ENCODE results near the gene APOA5.
"Not testable (repeated sequence)": the region's sequence is repeated elsewhere in the genome, so short reads cannot be mapped to it uniquely, and the experiment has no call there.

The APOA5 gene

DNA sequence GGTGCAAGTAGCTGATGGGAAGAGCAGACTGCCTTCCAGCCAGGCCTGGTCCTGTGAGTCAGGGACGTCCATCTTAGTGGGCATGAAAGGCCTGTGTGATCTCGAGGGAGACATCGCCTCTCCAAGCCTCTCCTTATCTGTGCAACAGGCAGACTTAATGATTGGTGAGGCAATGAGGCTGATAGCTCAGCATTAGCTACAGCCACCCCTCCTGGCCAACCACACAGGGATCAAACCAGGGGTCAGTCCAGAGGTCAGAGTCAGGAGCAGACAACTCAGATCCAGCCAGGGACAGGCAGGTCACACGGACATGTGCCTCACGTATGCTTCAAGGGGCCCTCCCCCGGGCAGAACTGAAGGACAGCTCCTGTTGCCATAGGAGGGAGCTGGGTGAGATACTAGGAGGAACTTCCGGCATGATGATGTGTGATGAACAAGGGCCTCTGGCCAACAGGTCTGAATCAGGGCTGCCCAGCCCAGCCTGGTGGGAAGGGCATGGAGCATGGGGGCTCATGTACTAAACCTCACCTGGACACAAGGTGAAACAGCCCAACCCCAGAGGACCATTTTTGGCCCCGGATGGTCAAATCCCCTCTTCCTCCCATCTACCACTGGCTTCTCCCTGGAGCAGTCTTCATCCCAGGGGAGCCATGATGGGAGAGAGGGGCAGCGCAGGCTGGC is 35.2 kb upstream of the APOA5 start:
- no peak for DNase-seq

DNA sequence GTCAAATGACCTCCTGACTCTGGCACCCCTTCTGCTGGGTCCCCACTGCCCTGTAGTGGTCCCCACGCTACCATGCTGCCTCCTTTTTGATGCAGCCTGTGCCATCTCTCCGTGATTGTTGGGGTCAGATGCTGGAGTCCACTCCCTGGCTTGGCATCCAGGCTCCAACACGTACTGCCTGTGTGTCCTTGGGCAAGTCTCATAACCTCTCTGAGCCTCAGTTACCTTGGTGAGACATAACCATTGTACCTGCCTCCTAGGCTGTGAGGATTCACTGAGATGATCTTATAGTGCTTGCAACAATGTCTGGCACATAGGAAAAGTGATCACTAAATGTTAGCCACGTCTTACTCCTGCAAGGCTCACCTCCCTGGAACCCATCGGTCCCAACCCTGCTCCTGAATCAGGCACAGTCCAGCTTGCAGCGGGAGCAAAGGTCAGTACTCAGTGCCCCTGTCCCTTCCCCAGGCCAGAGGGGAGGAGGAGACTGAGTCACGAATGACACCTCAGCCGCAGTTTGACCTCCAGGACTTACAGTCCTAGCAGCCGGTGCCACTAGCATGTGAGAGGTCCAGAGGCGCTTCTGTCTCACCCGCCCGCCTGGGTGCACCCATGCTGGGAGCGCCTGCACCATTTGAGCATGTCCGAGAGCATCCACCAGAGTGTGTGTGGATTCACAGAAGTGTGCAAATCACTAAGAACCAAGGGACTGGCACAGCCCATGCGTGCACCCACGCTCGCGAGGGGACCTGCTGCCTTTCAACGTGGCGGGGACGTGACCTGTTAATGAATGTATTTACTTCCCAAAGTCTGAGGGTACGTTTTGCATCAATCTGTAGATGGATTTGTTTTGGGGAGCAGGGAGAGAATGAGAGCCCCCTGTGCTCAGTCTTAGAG is 34.4 kb upstream of the APOA5 start:
- no peak for DNase-seq

DNA sequence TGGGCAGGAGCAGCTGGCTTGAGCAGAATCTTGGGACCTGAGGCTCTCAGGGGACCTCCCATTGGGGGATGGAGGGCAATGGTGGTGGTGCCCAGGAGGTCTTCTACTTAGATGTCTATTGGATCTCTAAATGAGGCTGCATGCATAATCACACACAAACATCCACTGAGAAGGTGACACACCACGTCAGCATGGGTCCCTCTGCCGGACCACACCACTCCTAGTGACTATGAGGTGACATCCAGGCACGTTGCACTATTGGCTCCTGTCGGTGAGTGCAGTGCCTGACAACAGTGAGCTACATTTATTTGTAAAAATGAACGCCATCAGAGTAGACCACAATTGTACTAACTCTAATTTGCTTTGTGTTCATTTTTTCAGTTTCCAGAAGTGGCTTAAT is 33.8 kb upstream of the APOA5 start:
- no peak for DNase-seq

DNA sequence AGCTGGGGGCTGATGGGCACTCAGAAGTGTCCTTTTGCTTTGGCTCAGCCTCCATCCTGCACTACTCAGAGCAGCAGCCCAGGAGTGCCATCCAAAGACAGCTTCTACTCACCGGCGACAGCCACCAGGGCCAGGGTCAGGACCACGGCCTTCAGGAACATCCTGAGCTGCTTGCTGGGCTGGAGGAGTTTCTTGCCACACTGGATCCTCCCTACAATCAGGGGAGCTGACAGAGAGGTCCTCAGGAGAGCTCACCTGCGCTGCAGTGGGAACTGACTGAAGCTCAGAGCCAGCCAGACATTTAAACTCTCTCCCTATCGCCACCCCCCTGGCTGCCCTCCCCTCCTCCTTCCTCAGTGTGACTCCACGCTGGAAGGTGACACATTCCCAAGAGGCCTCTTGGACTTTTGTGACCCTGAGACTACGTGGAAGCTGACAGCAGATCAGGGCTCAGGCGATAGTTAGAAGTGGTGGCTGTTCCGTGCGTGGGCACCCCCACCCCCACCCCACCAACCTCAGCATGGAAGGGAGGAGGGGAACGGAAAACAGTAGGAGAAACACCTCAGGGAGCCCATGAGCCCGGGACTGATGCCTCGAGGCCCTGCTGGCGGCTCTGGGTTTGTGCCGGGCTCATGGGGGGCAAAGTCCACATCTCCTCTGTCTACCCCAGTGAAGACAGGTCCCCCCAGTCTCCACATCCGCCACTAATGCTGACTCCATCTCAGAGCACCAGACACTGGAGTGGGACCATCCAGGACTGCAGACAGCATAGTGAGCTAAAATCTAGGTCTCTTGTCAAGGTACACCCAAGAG is 31.6 kb upstream of the APOA5 start, which contains the start of gene APOA4:
Gene APOA4, minus strand, starts transcription at position 274 of the 813 bp plus-strand sequence. Its CDS starts 113 bp downstream, at position 161.
- no peak for DNase-seq

DNA sequence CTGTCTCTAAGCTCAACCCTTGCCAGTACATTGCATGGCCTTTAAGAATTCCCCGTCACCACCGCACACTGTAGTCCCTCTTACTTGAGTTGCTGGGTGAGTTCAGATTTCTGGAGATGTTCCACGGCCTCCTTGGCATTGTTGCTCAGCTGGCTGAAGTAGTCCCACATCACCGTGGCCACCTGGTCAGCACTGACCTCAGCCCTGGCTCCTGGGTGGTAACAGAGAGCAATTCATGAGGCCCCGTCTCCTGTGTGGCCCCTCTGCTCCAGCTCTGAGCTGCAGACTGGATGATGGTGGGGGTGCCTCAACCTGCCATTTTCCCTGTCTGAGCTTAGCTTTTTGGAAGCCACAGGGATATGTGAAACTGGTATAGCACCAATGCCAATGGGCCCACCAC is 30.9 kb upstream of the APOA5 start:
- DNase-seq, result no peak

DNA sequence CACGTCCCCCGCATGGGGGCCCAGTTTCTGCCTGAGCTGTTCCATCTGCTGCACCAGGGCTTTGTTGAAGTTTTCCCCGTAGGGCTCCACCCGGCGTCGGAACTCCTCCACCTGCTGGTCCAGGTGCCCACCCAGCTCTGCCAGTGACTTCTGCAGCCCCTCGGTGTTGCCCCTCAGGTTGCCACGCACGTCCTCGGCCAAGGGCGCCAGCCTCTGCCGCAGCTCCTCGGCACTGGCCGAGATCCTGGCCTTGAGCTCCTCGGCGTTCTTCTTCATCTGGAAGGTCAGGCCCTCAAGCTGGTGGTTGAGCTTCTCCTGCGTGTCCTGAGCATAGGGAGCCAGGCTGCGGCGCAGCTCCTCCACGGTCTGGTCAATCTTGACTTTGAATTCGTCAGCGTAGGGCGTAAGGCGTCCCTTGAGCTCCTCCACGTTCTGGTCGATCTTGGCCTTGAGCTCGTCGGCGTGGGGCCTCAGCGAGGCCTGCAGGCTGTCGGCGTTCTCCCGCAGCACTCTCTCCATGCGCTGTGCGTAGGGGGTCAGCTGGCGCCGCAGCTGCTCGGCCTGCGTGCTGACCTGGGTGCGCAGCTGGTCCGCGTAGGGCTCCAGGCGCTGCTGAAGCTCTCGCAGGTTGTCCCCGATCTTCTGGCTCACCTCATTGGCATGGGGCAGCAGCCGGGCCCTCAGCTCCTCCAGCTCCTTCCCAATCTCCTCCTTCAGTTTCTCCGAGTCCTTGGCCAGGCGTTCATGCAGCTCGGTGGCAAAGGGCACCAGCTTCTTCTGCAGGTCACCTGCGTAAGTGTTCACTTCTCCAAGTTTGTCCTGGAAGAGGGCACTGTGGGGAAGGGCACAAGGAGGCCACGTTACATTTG is 29.6 kb upstream of the APOA5 start:
- no peak for DNase-seq

DNA sequence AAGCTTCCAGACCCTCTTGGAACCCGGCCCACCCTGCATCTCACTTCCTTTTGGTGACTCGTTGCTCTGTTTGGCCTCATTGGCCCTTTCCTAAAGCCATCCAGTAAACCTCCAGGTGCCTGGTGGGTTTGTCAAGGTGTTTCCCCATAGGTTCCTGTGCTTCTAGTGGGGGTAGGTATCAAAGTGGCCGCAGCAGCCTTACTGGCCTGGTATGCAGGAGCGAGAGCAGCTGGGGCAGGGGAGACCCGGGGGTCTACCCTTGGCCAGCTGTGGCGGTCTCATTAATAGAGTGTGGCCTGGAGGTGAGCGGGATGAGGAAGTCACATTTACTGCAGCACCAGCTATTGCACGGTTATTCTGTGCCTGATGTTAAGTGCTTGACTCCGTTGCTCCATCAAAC is 27.4 kb upstream of the APOA5 start:
- DNase-seq, result no peak

DNA sequence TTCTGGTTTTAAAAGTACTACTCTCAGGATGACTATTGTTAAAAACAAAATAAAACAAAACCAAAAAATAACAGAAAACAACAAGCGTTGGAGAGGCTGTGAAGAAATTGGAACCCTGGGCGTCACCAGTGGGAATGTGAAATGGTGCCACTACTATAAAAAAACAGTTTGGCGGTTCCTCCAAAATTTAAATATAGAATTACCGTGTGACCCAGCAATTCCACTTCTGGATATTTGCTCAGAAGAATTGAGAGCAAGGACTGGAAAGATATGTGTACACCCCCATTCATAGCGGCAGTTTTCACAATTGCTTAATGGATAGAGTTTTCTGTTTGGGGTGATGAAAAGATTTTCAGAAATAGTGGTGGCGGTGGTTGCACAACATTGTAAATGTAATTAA is 22.8 kb upstream of the APOA5 start:
- DNase-seq, result no peak

DNA sequence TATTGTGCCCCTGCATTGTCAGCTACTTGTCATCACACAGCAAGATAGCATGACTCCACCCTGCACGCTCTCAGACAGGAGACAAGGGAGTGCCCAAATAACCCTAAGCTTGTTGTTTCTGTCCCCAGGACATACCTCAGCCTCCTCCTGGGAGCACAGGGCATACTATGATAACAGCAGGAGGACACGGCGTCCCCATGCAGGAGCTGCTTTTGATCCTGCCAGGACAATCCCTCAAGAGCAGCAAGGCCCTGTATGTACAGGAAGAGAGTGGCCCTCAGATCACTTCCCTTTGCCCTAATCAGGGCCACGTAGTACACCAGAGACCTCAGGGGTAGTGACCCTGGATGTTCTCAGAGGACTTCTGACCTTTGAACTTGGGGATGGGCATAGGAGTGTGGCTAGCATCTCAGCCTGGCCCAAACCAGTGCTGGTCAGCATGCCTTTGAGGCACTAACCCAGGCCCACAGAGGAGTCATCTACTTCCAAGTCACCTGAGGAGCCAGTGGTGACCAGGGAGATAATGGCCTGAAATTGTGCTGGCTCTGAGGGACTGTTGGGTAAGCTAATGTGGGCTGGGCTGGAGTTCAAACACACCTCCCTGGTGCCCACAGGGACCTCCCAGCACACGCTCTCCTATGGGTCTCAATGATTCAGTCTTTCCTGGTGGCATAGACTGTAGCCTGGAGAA is 22.2 kb upstream of the APOA5 start:
- no peak for DNase-seq

DNA sequence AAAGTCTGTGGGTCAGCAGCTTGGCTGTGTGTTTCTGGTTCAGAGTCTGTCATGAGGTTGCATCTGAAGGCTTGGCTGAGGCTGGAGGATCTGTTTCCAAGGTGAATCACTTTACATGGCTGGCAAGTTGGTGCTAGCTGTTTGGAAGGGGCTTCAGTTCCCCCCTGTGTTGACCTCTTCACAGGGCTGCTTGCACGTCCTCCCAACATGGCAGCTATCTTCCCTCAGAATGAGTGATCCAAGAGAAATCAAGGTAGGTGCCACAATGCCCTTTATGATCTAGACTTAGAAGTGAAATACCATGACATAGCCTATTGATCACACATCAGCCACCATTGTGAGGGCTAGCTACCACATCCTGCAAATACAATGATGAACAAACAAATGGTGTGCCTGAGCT is 21.5 kb upstream of the APOA5 start:
- DNase-seq, result no peak

DNA sequence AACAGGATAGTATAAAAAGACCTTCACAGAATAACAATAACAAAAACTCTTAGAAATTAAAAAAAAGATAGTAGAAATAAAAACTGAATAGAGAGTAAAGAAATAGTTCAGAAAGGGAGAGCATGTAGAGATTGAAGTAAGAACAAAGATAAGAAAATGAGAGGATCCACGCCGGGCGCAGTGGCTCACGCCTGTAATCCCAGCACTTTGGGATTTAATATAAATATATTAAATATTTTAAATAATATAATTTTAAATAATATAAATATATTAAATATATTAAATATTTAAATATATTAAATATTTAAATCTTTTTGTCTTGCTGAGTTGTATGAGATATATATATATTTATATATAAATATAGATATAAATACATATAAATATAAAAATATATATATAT is 20.4 kb upstream of the APOA5 start:
- DNase-seq, result no peak

DNA sequence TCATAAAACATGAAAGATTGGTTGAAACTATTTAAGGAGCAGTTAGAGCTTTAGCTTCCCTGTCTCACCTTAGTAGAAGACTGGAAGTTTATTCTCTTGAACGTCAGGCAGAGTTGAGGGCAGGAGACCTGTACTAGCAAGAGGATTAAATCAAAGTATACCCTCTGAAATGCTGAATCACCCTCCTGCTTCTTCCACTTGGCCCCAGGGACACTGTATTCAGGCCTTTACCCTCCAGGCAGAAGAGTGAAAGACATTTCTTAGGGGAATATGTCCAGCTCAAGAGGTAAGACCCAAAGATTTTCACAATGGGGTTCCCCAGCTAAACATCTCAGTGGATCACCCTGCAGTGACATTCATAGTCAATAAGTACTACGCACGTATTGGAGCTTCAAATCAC is 19.5 kb upstream of the APOA5 start:
- no peak for DNase-seq

DNA sequence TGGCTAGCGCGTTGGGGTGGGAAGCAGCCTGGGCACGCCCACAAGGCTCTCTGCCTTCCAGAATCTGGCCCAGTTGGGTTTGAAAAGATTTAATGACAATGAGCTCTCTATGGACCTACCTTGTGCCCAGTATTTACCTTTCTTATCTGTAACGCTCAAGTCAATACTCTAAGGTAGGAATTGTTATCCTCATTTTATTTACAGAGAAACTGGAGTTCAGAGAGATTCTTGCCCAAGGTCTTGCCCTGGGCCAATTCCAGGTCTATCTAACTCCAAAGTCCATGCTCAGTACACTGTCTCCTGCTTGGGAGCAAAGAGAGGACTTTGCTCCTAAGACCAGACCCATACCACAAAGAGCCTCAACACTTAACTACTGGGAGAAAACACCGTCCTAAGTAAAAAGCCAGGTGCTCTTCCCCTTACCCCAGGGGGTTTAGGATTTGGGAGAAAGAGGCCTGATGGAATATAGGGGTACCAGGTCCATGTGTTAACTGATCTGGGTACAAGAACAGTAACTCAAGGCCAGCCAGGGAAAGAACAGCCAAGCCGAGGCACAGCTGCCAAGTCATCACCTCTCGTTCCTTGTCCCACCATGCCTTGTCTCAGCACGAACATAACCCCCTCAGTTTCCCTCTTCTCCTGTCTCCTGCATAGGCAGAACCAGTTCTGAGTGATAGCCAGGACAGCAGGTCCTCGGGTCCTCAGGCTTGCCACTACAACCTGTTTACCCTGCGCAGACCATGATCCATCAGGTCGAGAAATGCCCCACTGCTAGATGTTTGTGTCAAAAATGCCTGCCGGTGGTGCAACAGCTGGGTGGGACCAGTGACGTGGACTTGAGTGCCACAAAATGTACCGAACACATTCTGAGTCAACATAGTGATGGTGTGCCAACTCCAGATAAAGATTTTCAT is 16.8 kb upstream of the APOA5 start:
- no peak for DNase-seq

DNA sequence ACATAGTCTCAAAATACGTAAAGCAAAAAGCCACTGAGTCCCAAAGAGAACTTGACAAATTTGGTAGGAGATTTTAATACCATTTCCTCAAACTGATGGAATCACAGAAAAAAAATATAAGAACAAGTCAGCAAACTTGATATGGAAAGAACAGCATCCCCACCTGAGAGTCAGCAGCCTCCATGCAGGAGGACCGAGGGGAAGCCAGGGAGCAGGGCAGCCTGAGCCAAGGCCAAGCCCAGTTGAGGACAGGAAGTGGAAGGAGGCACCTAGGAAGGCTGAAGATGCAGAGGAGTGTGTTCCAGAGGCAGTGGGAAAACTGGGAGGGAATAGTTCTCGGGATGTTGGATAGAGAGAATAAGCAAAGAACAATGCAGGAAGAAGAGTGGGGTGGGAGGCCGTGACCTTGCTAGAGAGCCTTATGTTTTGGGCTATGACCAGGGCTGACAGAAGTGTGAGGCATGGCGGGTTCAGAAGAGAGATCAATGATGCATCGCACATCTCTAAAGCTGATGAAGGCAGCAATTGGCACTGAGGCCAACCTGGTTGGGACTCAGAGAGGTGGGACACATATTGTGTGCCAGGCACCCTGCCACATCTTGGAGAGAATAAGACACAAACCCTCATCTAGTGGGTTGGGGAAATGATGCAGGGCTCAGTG is 16.1 kb upstream of the APOA5 start:
- no peak for DNase-seq

DNA sequence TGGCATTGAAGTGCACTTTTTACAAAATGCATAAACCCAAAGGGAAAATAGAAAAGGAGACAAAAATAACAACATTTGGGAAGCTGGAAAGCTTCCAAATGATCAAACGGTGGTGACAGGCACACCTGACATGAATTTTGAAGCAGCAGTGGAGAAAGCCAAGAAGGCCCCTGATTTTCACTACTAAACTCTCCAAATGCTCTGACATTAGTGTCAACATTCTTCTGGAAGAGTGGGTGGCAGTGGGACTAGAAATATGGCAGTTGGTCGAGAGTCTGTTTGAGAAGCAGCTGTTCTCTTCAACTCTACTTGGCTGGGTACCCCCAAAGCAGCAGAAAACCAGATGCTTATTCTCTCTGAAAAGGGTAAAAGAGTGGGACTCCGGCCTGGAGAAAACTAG is 12.3 kb upstream of the APOA5 start:
- no peak for DNase-seq

DNA sequence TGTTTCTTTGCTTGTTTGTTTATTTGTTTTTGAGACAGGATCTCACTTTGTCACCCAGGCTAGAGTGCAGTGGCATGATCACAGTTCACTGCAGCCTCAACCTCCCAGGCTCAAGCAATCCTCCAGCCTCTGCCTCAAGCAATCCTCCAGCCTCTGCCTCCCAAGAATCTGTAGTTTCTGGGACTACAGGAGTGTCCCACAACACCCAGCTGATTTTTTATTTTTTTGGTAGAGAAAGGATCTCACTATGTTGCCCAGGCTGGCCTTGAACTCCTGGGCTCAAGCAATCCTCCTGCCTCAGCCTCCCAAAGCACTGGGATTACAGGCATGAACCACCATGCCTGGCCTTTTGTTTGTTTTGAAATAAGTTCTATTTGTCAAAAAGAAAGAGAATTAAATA is 10.0 kb upstream of the APOA5 start:
- DNase-seq, result not testable (repeated sequence)

DNA sequence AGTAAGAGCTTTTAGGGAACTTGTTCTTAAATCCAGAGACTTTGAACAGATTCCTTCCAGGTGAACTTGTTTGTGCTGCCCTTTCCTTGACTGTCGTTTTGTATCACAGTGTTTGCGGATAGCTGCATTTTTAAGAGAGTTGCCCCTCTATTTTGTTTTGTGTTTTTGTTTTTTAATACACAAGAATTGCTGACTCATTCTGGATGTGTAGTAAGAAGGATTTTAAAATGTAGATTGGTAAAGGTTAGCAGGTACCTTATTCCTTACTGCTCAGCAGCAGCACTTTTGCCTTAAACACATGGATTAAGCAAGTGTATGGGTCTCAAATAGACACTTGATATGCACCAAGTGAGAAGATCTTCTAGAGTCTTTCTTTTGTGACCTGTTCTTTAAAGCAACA is 8.9 kb upstream of the APOA5 start:
- DNase-seq, result no peak

DNA sequence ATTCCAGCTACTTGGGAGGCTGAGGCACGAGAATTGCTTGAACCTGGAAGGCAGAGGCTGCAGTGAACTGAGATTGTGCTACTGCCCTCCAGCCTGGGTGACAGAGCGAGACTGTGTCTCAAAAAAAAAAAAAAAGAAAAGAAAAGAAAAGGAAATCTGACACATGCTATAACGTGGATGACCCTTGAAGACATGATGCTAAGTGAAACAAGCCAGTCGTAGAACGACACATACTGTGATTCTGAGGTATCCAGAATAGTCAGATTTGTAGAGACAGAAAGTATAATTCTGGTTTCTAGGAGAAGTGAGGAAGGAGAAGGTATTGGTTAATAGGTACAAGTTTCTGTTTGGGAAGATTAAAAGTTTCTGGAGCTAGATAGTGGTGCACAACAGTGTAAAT is 6.7 kb upstream of the APOA5 start:
- DNase-seq, result no peak

DNA sequence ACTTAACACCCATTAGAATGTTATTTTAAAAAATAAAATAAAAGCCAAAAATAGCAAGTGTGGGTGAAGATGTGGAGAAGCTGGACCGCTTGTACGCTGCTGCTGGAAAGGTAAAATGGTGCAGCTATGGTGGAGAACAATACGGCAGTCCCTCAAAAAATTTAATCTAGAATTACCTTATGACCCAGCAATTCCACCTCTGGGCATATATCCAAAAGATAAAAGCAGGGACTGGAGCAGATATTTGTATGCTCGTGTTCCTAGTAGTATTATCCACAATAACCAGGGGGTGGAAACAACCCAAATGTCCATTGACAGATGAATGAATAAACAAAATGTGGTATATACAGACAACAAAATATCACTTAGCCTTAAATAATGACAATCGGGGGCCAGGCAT is 6.1 kb upstream of the APOA5 start:
- no peak for DNase-seq

DNA sequence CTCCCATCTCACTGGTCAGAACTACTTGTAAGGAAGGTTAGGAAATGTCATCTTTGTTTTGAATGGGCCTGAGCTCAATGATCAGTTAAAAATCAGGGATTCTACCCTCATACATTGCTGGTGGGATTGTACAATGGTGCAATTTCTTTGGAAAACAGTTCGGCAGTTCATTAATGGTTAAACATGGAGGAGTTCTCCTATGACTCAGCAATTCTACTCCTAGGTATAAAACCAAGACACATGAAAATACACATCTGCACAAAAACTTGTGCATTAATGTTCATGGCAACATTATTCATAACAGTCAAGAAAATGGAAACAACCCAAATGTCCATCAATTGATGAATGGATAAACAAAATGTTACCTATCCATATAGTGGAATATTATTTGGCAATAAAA is 4.9 kb upstream of the APOA5 start:
- no peak for DNase-seq
